OCI-LY1 (cell line): ENCODE results near the gene FSTL5.

ENCODE experiments used
- CTCF ChIP-seq: fragments of 200-600 bp; sonication (generic), shearing (Covaris generic); IDR thresholded peaks from 2 replicates; pipeline ENCODE4 v1.5.1; 2017; ENCODE audit warnings: mild to moderate bottlenecking, antibody characterized with exemption, low read length, moderate library complexity, mixed read lengths
- EZH2 ChIP-seq: fragments of 200-600 bp; sonication (generic), shearing (Covaris generic); IDR thresholded peaks from 2 replicates; pipeline ENCODE4 v1.8.0; 2017; ENCODE audit warnings: borderline replicate concordance, mixed run types, mild to moderate bottlenecking, antibody characterized with exemption, low read length, moderate library complexity, mixed read lengths

GRCh38 chr4:161650812-161651211 lies 513.0 kb downstream of the FSTL5 start:
- no peak for TF ChIP-seq CTCF
- TF ChIP-seq EZH2: no peak
